HepG2 (cell line): Measurements from ENCODE around the gene GUCY1A2.

Experiments
- ATF6 ChIP-seq: sonication (generic); formaldehyde crosslinking; conservative IDR thresholded peaks from 2 replicates; pipeline ENCODE4 v1.4.0; 2020; ENCODE audit warnings: missing genetic modification reagents
- MYC ChIP-seq: sonication (generic); formaldehyde crosslinking; IDR thresholded peaks from 2 replicates; pipeline ENCODE4 v1.9.0; 2021; ENCODE audit warnings: missing genetic modification reagents, borderline replicate concordance
- NR2F6 ChIP-seq, 2 experiments: IDR thresholded peaks; 2 replicates each; pipeline ENCODE4 v1.6.1; 2016; ENCODE audit warnings: antibody characterized with exemption in 1 of 2, mild to moderate bottlenecking in 1 of 2
- POLR2AphosphoS2 ChIP-seq: IDR thresholded peaks from 2 replicates; pipeline ENCODE4 v1.6.1; 2011; ENCODE audit warnings: low read depth, low read length, improper control_type of control experiment
- USF2 ChIP-seq, 2 experiments: sonication (generic) in 1 of 2; formaldehyde crosslinking in 1 of 2; IDR thresholded peaks; 2 replicates each; pipeline versions ENCODE4 v1.5.1 to v1.6.1; 2011 to 2020; ENCODE audit warnings: borderline replicate concordance in 1 of 2, low read depth in 1 of 2, low read length in 1 of 2, mild to moderate bottlenecking in 1 of 2, missing genetic modification reagents in 1 of 2, moderate library complexity in 1 of 2
- ZBTB3 ChIP-seq: sonication (generic); formaldehyde crosslinking; IDR thresholded peaks from 2 replicates; pipeline ENCODE4 v1.4.0; 2020; ENCODE audit warnings: low read depth, mild to moderate bottlenecking, moderate library complexity, missing genetic modification reagents, borderline replicate concordance
- ZNF253 ChIP-seq: sonication (generic); formaldehyde crosslinking; IDR thresholded peaks from 2 replicates; pipeline ENCODE4 v1.8.0; 2022; ENCODE audit warnings: mild to moderate bottlenecking, missing genetic modification reagents, borderline replicate concordance
- ZNF335 ChIP-seq: sonication (generic); formaldehyde crosslinking; IDR thresholded peaks from 2 replicates; pipeline ENCODE4 v1.4.0; 2020; ENCODE audit warnings: missing genetic modification reagents
- ZNF44 ChIP-seq: sonication (generic); formaldehyde crosslinking; IDR thresholded peaks from 2 replicates; pipeline ENCODE4 v1.5.1; 2020; ENCODE audit warnings: mild to moderate bottlenecking, missing genetic modification reagents
- ZNF564 ChIP-seq: sonication (generic); formaldehyde crosslinking; IDR thresholded peaks from 2 replicates; pipeline ENCODE4 v1.8.1; 2023; ENCODE audit warnings: mild to moderate bottlenecking, missing genetic modification reagents
- ZNF790 ChIP-seq: sonication (generic); formaldehyde crosslinking; IDR thresholded peaks from 2 replicates; pipeline ENCODE4 v1.8.0; 2022; ENCODE audit warnings: missing genetic modification reagents, mild to moderate bottlenecking, borderline replicate concordance

GRCh38 chr11:107041088-107041444 is 22.8 kb upstream of the GUCY1A2 start:
- no peak for TF ChIP-seq ZNF790 (CRISPR knock-in tag)
- TF ChIP-seq NR2F6 (IDR thresholded peaks at IDR 0.05), result no peak
- TF ChIP-seq NR2F6 (CRISPR knock-in tag; IDR thresholded peaks at IDR 0.05), result no peak
- no peak for TF ChIP-seq ZNF564
- no peak for TF ChIP-seq ZNF44 (CRISPR knock-in tag)
- TF ChIP-seq MYC (CRISPR knock-in tag), result no peak
- no peak for TF ChIP-seq POLR2AphosphoS2
- no peak for TF ChIP-seq ZNF253 (CRISPR knock-in tag)
- TF ChIP-seq ATF6, result no peak
- no peak for TF ChIP-seq USF2 (IDR thresholded peaks at IDR 0.05; ENCODE audit: low read depth, low read length)
- no peak for TF ChIP-seq USF2 (CRISPR knock-in tag; IDR thresholded peaks at IDR 0.05; ENCODE audit: borderline replicate concordance)
- no peak for TF ChIP-seq ZBTB3 (CRISPR knock-in tag)
- TF ChIP-seq ZNF335, result no peak
